Thyroid gland (tissue), 4 donors: ENCODE results near the gene SEC14L2. TPM values are rescaled to one million over a fixed set of nuclear protein-coding genes. Genes with fewer than 3 reads are reported as not detected.

Experiments
- DNase-seq, 2 donors: peaks; one replicate each; pipeline ENCODE4 v3.0.0-alpha.2; 2019
- H3K27ac ChIP-seq, 3 donors: fragments of 200-600 bp; sonication (generic); 1 replicate in 2 of 3; 2 replicates in 1 of 3; pipeline ENCODE4 v1.5.1; 2016 to 2019; ENCODE audit warnings: mild to moderate bottlenecking in 1 of 3, moderate library complexity in 1 of 3
- H3K27me3 ChIP-seq: fragments of 200-600 bp; sonication (generic); one replicate; pipeline ENCODE4 v1.5.1; 2019
- H3K36me3 ChIP-seq, 2 donors: fragments of 200-600 bp; sonication (generic); one replicate each; pipeline ENCODE4 v1.5.1; 2016 to 2019
- H3K4me1 ChIP-seq, 2 donors: fragments of 200-600 bp; sonication (generic); one replicate each; pipeline ENCODE4 v1.5.1; 2017 to 2019
- H3K4me3 ChIP-seq, 3 donors: fragments of 200-600 bp; sonication (generic); replicated peaks in 1 of 3; 1 replicate in 2 of 3; 2 replicates in 1 of 3; pipeline ENCODE4 v1.5.1; 2016; ENCODE audit warnings: mild to moderate bottlenecking in 1 of 3
- H3K9me3 ChIP-seq: fragments of 200-600 bp; sonication (generic); one replicate; pipeline ENCODE4 v1.5.1; 2017
- CTCF ChIP-seq, 6 experiments: fragments of 200-600 bp in 3 of 6; fragments of 450-650 bp in 3 of 6; sonication (generic) in 3 of 6; IDR thresholded peaks; one replicate each; pipeline ENCODE4 v1.5.1; 2016 to 2019; ENCODE audit warnings: antibody characterized with exemption in 6 of 6, mild to moderate bottlenecking in 2 of 6, inconsistent platforms in 1 of 6, moderate library complexity in 1 of 6
- POLR2A ChIP-seq, 2 donors: fragments of 450-650 bp; IDR thresholded peaks; one replicate each; pipeline ENCODE4 v1.6.1; 2017; ENCODE audit warnings: antibody characterized with exemption in 2 of 2, mild to moderate bottlenecking in 2 of 2, moderate library complexity in 1 of 2
- WGBS, 2 donors: methylation state at CpG; one replicate each; pipeline ENCODE4 v1.1.5; 2017; 5-methylcytosine and 5-hydroxymethylcytosine counted together
- intact Hi-C: fragments of 100-400 bp; cut with DNase I; formaldehyde crosslinking; loops from one replicate; pipeline ENCODE4 v1.15.1; 2023
- total RNA-seq, 4 donors: library from RNA; depleted of rRNA; stranded (reverse); fragments of >200 nt; gene quantifications; one replicate each; pipeline ENCODE4 v1.2.3, GENCODE V29; 2016

Gene SEC14L2
- total RNA-seq, 4 donors from 2014 or later: 26.6 to 59.1 (median 30.4) TPM

GRCh38 chr22:30375312-30375849 lies 21.4 kb upstream of the SEC14L2 start:
- intact Hi-C loops: no loop called here
- TF ChIP-seq POLR2A (IDR thresholded peaks at IDR 0.05) (no peak), CTCF (IDR thresholded peaks at IDR 0.05) (no peak)
- Histone ChIP-seq H3K36me3 (no peaks in the 10 kb centered on the region), H3K9me3 (no peaks in the 10 kb centered on the region), H3K4me1 (no peaks in the 10 kb centered on the region), H3K27ac (no peak overlapping the region), H3K27me3 (no peaks in the 10 kb centered on the region), H3K4me3 (no peak overlapping the region)
- no peak for DNase-seq
- WGBS, 2 donors: 88 to 91% methylated on average over 11 to 13 of the region's 13 CpGs

- H3K4me1 ChIP-seq: no peaks in the 10 kb centered on the region
- H3K4me3 ChIP-seq: no peak overlapping the region
- H3K36me3 ChIP-seq: no peaks in the 10 kb centered on the region
- no peaks in the 10 kb centered on the region for H3K9me3 ChIP-seq
- H3K27me3 ChIP-seq: no peaks in the 10 kb centered on the region
- WGBS, 2 donors: 83 to 99% methylated on average over 1 to 15 of the region's 20 CpGs
- H3K27ac ChIP-seq: no peak overlapping the region
- DNase-seq: no peak
- TF ChIP-seq CTCF (IDR thresholded peaks at IDR 0.05): no peak
- TF ChIP-seq POLR2A (IDR thresholded peaks at IDR 0.05): no peak
- intact Hi-C loops: no loop called here
Measured at GRCh38 chr22:30380011-30380410, 16.8 kb upstream of the SEC14L2 start.

GRCh38 chr22:30381264-30381663 lies 15.6 kb upstream of the SEC14L2 start:
- Histone ChIP-seq H3K4me1 (peaks cover 2 to 3% of the 10 kb centered on the region in 2 donors), H3K36me3 (no peaks in the 10 kb centered on the region), H3K27ac (no peak overlapping the region), H3K27me3 (no peaks in the 10 kb centered on the region), H3K9me3 (no peaks in the 10 kb centered on the region), H3K4me3 (no peak overlapping the region)
- DNase-seq: no peak
- WGBS, 2 donors: 92 to 98% methylated on average over 7 to 10 of the region's 12 CpGs
- no peak for TF ChIP-seq POLR2A (IDR thresholded peaks at IDR 0.05)
- no peak for TF ChIP-seq CTCF (IDR thresholded peaks at IDR 0.05)
- intact Hi-C loops: no loop called here

GRCh38 chr22:30382340-30382739 lies 14.5 kb upstream of the SEC14L2 start:
- WGBS, 2 donors: 94 to 95% methylated on average over 3 to 5 of the region's 5 CpGs
- intact Hi-C loops: no loop called here
- H3K4me1 ChIP-seq: peaks cover 7 to 9% of the 10 kb centered on the region in 2 donors
- H3K27me3 ChIP-seq: no peaks in the 10 kb centered on the region
- DNase-seq: no peak
- H3K4me3 ChIP-seq: no peak overlapping the region
- no peaks in the 10 kb centered on the region for H3K36me3 ChIP-seq
- H3K9me3 ChIP-seq: no peaks in the 10 kb centered on the region
- H3K27ac ChIP-seq: no peak overlapping the region
- TF ChIP-seq POLR2A (IDR thresholded peaks at IDR 0.05): no peak
- no peak for TF ChIP-seq CTCF (IDR thresholded peaks at IDR 0.05)

GRCh38 chr22:30383061-30383460 lies 13.8 kb upstream of the SEC14L2 start:
- intact Hi-C loops: no loop called here
- Histone ChIP-seq H3K4me3 (no peak overlapping the region), H3K27ac (no peak overlapping the region), H3K4me1 (peaks cover 7 to 12% of the 10 kb centered on the region in 2 donors), H3K27me3 (no peaks in the 10 kb centered on the region), H3K36me3 (no peaks in the 10 kb centered on the region), H3K9me3 (no peaks in the 10 kb centered on the region)
- DNase-seq: no peak
- WGBS, 2 donors: 93% methylated on average over 2 of the region's 3 CpGs; no CpG with 5 or more reads in 1 of the 2 donors
- no peak for TF ChIP-seq CTCF (IDR thresholded peaks at IDR 0.05)
- TF ChIP-seq POLR2A (IDR thresholded peaks at IDR 0.05): no peak
